Activated CD8-positive, alpha-beta memory T cell treated with anti-CD3 and anti-CD28 coated beads for 1 hour (primary cell): ENCODE measurements around the gene ZNF417.
"Not testable (repeated sequence)": the region's sequence is repeated elsewhere in the genome, so short reads cannot be mapped to it uniquely, and the experiment has no call there.

Experiments used
- DNase-seq, 2 donors: peaks; one replicate each; pipeline ENCODE4 v3.0.0-alpha.2; 2020; ENCODE audit warnings: low read depth in 1 of 2; ENCODE audit errors: extremely low read depth in 1 of 2

ZNF417 gene

GRCh38 chr19:57888107-57888559, 28.3 kb downstream of the ZNF417 start:
- DNase-seq = no peak

- DNase-seq = no peak
Measured at GRCh38 chr19:57887195-57887941, 29.0 kb downstream of the ZNF417 start.

- DNase-seq = no peak
Measured at GRCh38 chr19:57886046-57886445, 30.3 kb downstream of the ZNF417 start.

- DNase-seq = not testable (repeated sequence)
Measured at GRCh38 chr19:57873883-57874799, 42.3 kb downstream of the ZNF417 start.

- DNase-seq = no peak
Measured at GRCh38 chr19:57872450-57872849, 43.9 kb downstream of the ZNF417 start.

- no peak for DNase-seq
Measured at GRCh38 chr19:57870225-57870624, 46.2 kb downstream of the ZNF417 start.

- not testable (repeated sequence) for DNase-seq
Measured at GRCh38 chr19:57869655-57870054, 46.7 kb downstream of the ZNF417 start.

GRCh38 chr19:57867868-57868492, 48.4 kb downstream of the ZNF417 start:
- DNase-seq = no peak
